Esophagus muscularis mucosa (tissue), 3 donors: Measurements from ENCODE around the gene CYP2U1.

Source experiments
- POLR2A ChIP-seq: fragments of 450-650 bp; IDR thresholded peaks from one replicate; pipeline ENCODE4 v1.6.1; 2017; ENCODE audit warnings: antibody characterized with exemption, moderate library complexity, mild to moderate bottlenecking, low read depth
- POLR2AphosphoS5 ChIP-seq, 2 donors: sonication (generic); formaldehyde crosslinking; IDR thresholded peaks; one replicate each; pipeline ENCODE4 v1.6.1; 2017; ENCODE audit warnings: antibody characterized with exemption in 2 of 2
- TF ChIP-seq, protein P1 (sequence below), 3 experiments: fragments of 200-600 bp in 2 of 3; fragments of 450-650 bp in 1 of 3; sonication (generic) in 2 of 3; IDR thresholded peaks; one replicate each; pipeline ENCODE4 v1.5.1; 2017 to 2019; ENCODE audit warnings: antibody characterized with exemption in 3 of 3, mild to moderate bottlenecking in 2 of 3, moderate library complexity in 1 of 3

DNA sequence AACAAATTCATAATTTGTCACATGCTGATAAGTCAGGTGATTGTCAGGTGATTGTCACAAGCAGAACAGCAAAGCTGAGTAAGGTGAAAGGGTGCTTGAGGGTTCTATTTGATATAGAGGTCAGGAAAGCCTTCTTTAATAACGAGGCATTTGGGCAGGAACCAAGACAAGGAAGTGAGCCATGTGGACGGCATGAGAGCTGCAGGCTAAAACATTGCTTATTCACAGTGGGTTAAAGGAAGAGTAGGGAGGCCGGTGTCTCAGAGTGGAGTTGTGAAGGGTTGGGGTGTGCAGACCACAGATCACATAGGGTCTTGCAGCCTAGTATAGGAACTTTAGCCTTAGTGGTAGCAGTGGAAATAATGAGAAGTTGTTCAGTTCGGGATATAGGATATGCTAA, 31.3 kb upstream of the CYP2U1 start:
- no peak for TF ChIP-seq POLR2AphosphoS5 (IDR thresholded peaks at IDR 0.05)
- no peak for TF ChIP-seq POLR2A
- TF ChIP-seq, protein P1, sequence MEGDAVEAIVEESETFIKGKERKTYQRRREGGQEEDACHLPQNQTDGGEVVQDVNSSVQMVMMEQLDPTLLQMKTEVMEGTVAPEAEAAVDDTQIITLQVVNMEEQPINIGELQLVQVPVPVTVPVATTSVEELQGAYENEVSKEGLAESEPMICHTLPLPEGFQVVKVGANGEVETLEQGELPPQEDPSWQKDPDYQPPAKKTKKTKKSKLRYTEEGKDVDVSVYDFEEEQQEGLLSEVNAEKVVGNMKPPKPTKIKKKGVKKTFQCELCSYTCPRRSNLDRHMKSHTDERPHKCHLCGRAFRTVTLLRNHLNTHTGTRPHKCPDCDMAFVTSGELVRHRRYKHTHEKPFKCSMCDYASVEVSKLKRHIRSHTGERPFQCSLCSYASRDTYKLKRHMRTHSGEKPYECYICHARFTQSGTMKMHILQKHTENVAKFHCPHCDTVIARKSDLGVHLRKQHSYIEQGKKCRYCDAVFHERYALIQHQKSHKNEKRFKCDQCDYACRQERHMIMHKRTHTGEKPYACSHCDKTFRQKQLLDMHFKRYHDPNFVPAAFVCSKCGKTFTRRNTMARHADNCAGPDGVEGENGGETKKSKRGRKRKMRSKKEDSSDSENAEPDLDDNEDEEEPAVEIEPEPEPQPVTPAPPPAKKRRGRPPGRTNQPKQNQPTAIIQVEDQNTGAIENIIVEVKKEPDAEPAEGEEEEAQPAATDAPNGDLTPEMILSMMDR (IDR thresholded peaks at IDR 0.05) = peak in 1 of 3 experiments; percentile 10
